G401 (cell line): ENCODE data around the gene VPS51. TPM values are rescaled to one million over a fixed set of nuclear protein-coding genes. Genes with fewer than 3 reads are reported as not detected.
"Not testable (repeated sequence)": the region's sequence is repeated elsewhere in the genome, so short reads cannot be mapped to it uniquely, and the experiment has no call there.

ENCODE experiments used
- DNase-seq: peaks from one replicate; pipeline ENCODE4 v3.0.0-alpha.2; 2015; ENCODE audit warnings: low spot score
- in situ Hi-C: cut with HindIII; loops from 2 replicates; pipeline ENCODE4 v1.10.0; 2016; ENCODE audit warnings: low sequenced_read_pairs, mixed read lengths
- total RNA-seq: library from RNA; depleted of rRNA; stranded (reverse); fragments of >200 nt; shearing (Covaris generic); gene quantifications from 2 replicates; pipeline ENCODE4 v1.2.3, GENCODE V29; 2014

VPS51 gene
- total RNA-seq, 1 experiment from 2014 or later = 212 TPM

GRCh38 chr11:65116370-65117205 lies 20.6 kb downstream of the VPS51 start:
- in situ Hi-C loops = no loop called here
- no peak for DNase-seq

- in situ Hi-C loops = no loop called here
- DNase-seq = peak; percentile 99
These were observed 21.4 kb downstream of the VPS51 start, which contains the start of gene ZNHIT2 for GRCh38 chr11:65117206-65118096. Gene ZNHIT2 (minus strand): TSS chr11:65117701. CDS start chr11:65117653, 48 bp downstream.

GRCh38 chr11:65118097-65118837 lies 22.3 kb downstream of the VPS51 start:
- in situ Hi-C loops = no loop called here
- DNase-seq = no peak

GRCh38 chr11:65118891-65119669 lies 23.1 kb downstream of the VPS51 start:
- in situ Hi-C loops, DNase-seq: not testable (repeated sequence)

- no peak for DNase-seq
- in situ Hi-C loops = no loop called here
These were observed 23.6 kb downstream of the VPS51 start for GRCh38 chr11:65119670-65119995.

GRCh38 chr11:65120831-65121230 lies 24.8 kb downstream of the VPS51 start:
- in situ Hi-C loops = no loop called here
- DNase-seq = no peak

- in situ Hi-C loops = no loop called here
- DNase-seq = no peak
These were observed 25.4 kb downstream of the VPS51 start for GRCh38 chr11:65121447-65121864.

- DNase-seq = peak; percentile 99
- in situ Hi-C loops = no loop called here
These were observed 26.1 kb downstream of the VPS51 start, which contains the start of the genes FAU and MRPL49 for GRCh38 chr11:65121865-65122696. Gene FAU (minus strand): TSS chr11:65122134. CDS start chr11:65121813, 321 bp downstream. Gene MRPL49 (plus strand): TSS chr11:65122321. CDS start chr11:65122347, 26 bp downstream.

GRCh38 chr11:65124480-65125196 lies 28.6 kb downstream of the VPS51 start:
- in situ Hi-C loops = no loop called here
- DNase-seq = no peak

- DNase-seq = no peak
- in situ Hi-C loops = no loop called here
These were observed 29.4 kb downstream of the VPS51 start for GRCh38 chr11:65125197-65126056.

- DNase-seq = no peak
- in situ Hi-C loops = no loop called here
These were observed 30.7 kb downstream of the VPS51 start for GRCh38 chr11:65126624-65127274.

GRCh38 chr11:65127473-65128181 lies 31.6 kb downstream of the VPS51 start:
- DNase-seq = no peak
- in situ Hi-C loops = no loop called here

GRCh38 chr11:65128182-65129145 lies 32.5 kb downstream of the VPS51 start:
- in situ Hi-C loops = no loop called here
- no peak for DNase-seq
